HL-60 (cell line): ENCODE results near the gene SPATS2L.

Experiments used
- DNase-seq, 2 experiments: peaks; one replicate each; pipeline ENCODE4 v3.0.0-alpha.2; 2010 to 2020; ENCODE audit warnings: low read depth in 1 of 2, low spot score in 1 of 2
- H3K27ac ChIP-seq: fragments of 250-450 bp; sonication (Bioruptor Pico); replicated peaks from 2 replicates; pipeline ENCODE4 v1.5.1; 2020; ENCODE audit warnings: mild to moderate bottlenecking, moderate library complexity
- H3K27me3 ChIP-seq: fragments of 250-450 bp; sonication (Bioruptor Pico); 2 replicates; pipeline ENCODE4 v1.5.1; 2021; ENCODE audit warnings: mild to moderate bottlenecking, moderate library complexity; ENCODE audit not compliant: insufficient read depth, poor library complexity, severe bottlenecking
- H3K4me3 ChIP-seq: replicated peaks from 2 replicates; pipeline ENCODE4 v1.5.1; 2011; ENCODE audit warnings: mild to moderate bottlenecking, control low read depth, low read length; ENCODE audit not compliant: insufficient read depth
- GABPA ChIP-seq: IDR thresholded peaks from 2 replicates; pipeline ENCODE4 v1.6.1; 2012; ENCODE audit warnings: low read depth
- POLR2AphosphoS5 ChIP-seq: IDR thresholded peaks from 2 replicates; pipeline ENCODE4 v1.6.1; 2012; ENCODE audit warnings: low read depth
- REST ChIP-seq: IDR thresholded peaks from 2 replicates; pipeline ENCODE4 v1.6.1; 2012; ENCODE audit warnings: low read depth; ENCODE audit not compliant: insufficient replicate concordance
- SPI1 ChIP-seq: IDR thresholded peaks from 2 replicates; pipeline ENCODE4 v1.6.1; 2012; ENCODE audit warnings: low read depth, mild to moderate bottlenecking, borderline replicate concordance
- TF ChIP-seq, protein P1 (sequence below): IDR thresholded peaks from one replicate; pipeline ENCODE4 v1.5.1; 2011; ENCODE audit warnings: low read length, control low read depth, inconsistent platforms; ENCODE audit not compliant: insufficient read depth

Gene SPATS2L

DNA sequence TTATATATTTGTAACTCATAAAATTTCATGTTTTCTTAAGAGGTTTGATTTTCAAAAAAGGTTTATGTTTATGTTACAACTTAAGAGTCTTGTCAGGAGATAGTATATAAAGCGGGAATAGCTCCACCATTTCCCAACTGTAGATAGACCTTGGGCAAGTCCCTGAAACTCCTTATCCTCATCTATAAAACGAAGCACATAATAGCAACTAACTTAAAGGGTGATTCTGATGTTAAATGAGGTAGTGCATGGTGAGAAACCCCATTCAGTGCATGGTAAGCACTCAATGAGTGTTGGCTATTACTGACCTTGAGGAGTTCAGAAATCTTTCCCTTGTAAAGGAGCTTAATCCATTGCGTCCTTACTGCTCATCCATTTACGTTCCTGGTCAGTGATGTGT is 169.3 kb downstream of the SPATS2L start:
- DNase-seq, result no peak
- no peaks in the 10 kb centered on the region for H3K27me3 ChIP-seq
- H3K27ac ChIP-seq, result no peak overlapping the region
- H3K4me3 ChIP-seq, result no peak overlapping the region
- no peak for TF ChIP-seq SPI1
- TF ChIP-seq, protein P1, sequence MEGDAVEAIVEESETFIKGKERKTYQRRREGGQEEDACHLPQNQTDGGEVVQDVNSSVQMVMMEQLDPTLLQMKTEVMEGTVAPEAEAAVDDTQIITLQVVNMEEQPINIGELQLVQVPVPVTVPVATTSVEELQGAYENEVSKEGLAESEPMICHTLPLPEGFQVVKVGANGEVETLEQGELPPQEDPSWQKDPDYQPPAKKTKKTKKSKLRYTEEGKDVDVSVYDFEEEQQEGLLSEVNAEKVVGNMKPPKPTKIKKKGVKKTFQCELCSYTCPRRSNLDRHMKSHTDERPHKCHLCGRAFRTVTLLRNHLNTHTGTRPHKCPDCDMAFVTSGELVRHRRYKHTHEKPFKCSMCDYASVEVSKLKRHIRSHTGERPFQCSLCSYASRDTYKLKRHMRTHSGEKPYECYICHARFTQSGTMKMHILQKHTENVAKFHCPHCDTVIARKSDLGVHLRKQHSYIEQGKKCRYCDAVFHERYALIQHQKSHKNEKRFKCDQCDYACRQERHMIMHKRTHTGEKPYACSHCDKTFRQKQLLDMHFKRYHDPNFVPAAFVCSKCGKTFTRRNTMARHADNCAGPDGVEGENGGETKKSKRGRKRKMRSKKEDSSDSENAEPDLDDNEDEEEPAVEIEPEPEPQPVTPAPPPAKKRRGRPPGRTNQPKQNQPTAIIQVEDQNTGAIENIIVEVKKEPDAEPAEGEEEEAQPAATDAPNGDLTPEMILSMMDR, result no peak
- TF ChIP-seq REST, result no peak
- TF ChIP-seq POLR2AphosphoS5, result no peak
- no peak for TF ChIP-seq GABPA

- no peak for DNase-seq
- no peaks in the 10 kb centered on the region for H3K27me3 ChIP-seq
- no peak overlapping the region for H3K27ac ChIP-seq
- H3K4me3 ChIP-seq, result no peak overlapping the region
- TF ChIP-seq POLR2AphosphoS5, result no peak
- no peak for TF ChIP-seq SPI1
- no peak for TF ChIP-seq GABPA
- TF ChIP-seq REST, result no peak
- TF ChIP-seq, protein P1, result no peak
These were observed 170.3 kb downstream of the SPATS2L start for GRCh38 chr2:200476836-200477235.

DNA sequence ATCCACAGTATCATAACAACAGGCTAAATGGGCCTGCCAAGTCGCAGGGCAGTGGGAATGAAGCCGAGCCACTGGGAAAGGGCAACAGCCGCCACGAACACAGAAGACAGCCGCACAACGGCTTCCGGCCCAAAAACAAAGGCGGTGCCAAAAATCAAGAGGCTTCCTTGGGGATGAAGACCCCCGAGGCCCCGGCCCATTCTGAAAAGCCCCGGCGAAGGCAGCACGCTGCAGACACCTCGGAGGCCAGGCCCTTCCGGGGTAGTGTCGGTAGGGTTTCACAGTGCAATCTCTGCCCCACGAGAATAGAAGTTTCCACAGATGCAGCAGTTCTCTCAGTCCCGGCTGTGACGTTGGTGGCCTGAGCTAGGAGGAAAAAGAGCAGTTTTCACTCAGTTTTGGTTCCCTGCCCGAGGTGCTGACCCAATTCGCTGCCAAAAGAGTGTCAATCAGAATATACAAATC is 171.2 kb downstream of the SPATS2L start:
- Histone ChIP-seq H3K27ac (no peak overlapping the region), H3K27me3 (no peaks in the 10 kb centered on the region), H3K4me3 (no peak overlapping the region)
- TF ChIP-seq SPI1, result no peak
- no peak for TF ChIP-seq POLR2AphosphoS5
- TF ChIP-seq REST, result no peak
- no peak for TF ChIP-seq GABPA
- TF ChIP-seq, protein P1, result no peak
- DNase-seq, result no peak
